Measurements from ENCODE around the gene RAB34.

The RAB34 gene

GRCh38 chr17:28728364-28729200 lies 10.9 kb upstream of the RAB34 start, which contains the start of gene NEK8 (continued):
- no peak for TF ChIP-seq ZXDB (tag by site-specific recombination; IDR thresholded peaks at IDR 0.05)
- no peak for TF ChIP-seq TSHZ1 (tag by site-specific recombination; IDR thresholded peaks at IDR 0.05; ENCODE audit: borderline replicate concordance)
- no peak for TF ChIP-seq ZNF138 (tag by site-specific recombination; IDR thresholded peaks at IDR 0.05; ENCODE audit: borderline replicate concordance)
- TF ChIP-seq ZNF133 (tag by site-specific recombination; IDR thresholded peaks at IDR 0.05): no peak
- TF ChIP-seq ZNF561 (tag by site-specific recombination; IDR thresholded peaks at IDR 0.05; ENCODE audit: borderline replicate concordance): no peak
- no peak for TF ChIP-seq OSR2 (tag by site-specific recombination; IDR thresholded peaks at IDR 0.05)
- TF ChIP-seq INSM2 (tag by site-specific recombination; IDR thresholded peaks at IDR 0.05): 0 out of 2 replicates have a peak, but pooled peaks have one; percentile 36
- TF ChIP-seq ZNF777 (tag by site-specific recombination; IDR thresholded peaks at IDR 0.05; ENCODE audit: borderline replicate concordance): no peak
- TF ChIP-seq ZNF16 (tag by site-specific recombination; IDR thresholded peaks at IDR 0.05; ENCODE audit: low read depth): no peak
- TF ChIP-seq ZBTB1 (tag by site-specific recombination; IDR thresholded peaks at IDR 0.05): 0 out of 2 replicates have a peak, but pooled peaks have one; percentile 85
- TF ChIP-seq ZNF518A (tag by site-specific recombination; conservative IDR thresholded peaks at IDR 0.05; ENCODE audit: low read depth): no peak
- TF ChIP-seq EGR2 (tag by site-specific recombination; IDR thresholded peaks at IDR 0.05; ENCODE audit: low read depth): peak; percentile 80
- TF ChIP-seq ZNF624 (tag by site-specific recombination; IDR thresholded peaks at IDR 0.05): no peak
- no peak for TF ChIP-seq YY2 (tag by site-specific recombination; IDR thresholded peaks at IDR 0.05)
- no peak for TF ChIP-seq ZNF324 (tag by site-specific recombination; IDR thresholded peaks at IDR 0.05)
- TF ChIP-seq KLF9 (tag by site-specific recombination; IDR thresholded peaks at IDR 0.05; ENCODE audit: low read depth): peak; percentile 98
- TF ChIP-seq REPIN1 (tag by site-specific recombination; IDR thresholded peaks at IDR 0.05; ENCODE audit: low read depth): no peak
- no peak for TF ChIP-seq ZNF626 (tag by site-specific recombination; IDR thresholded peaks at IDR 0.05)
- peak; percentile 94 for TF ChIP-seq GLIS1 (tag by site-specific recombination; IDR thresholded peaks at IDR 0.05)
- no peak for TF ChIP-seq REST (tag by site-specific recombination; IDR thresholded peaks at IDR 0.05)
- no peak for TF ChIP-seq ZNF416 (tag by site-specific recombination; IDR thresholded peaks at IDR 0.05)
- no peak for TF ChIP-seq ZNF791 (tag by site-specific recombination; IDR thresholded peaks at IDR 0.05)
- no peak for TF ChIP-seq ZFP41 (tag by site-specific recombination; IDR thresholded peaks at IDR 0.05; ENCODE audit: borderline replicate concordance)
- no peak; the same call in 1 of the 2 replicates for TF ChIP-seq RBAK (tag by site-specific recombination; IDR thresholded peaks at IDR 0.05)

Measured in HEK293 (cell line).